D721Med (cell line): ENCODE data around the gene ENO2.
A peak's percentile ranks its signal among the peaks of the same experiment; 100 is the strongest.

Source experiments
- DNase-seq: peaks from one replicate; pipeline ENCODE4 v3.0.0; 2011; ENCODE audit warnings: low spot score; ENCODE audit not compliant: insufficient read length
- FAIRE-seq: peaks from 2 replicates; lab custom pipeline; 2011; peaks lifted over from hg19 to GRCh38; lab: Jason Lieb, UNC
- CTCF ChIP-seq: IDR thresholded peaks from 2 replicates; pipeline ENCODE4 v1.5.1; 2012; ENCODE audit warnings: mild to moderate bottlenecking, control low read depth; ENCODE audit not compliant: insufficient read depth; ENCODE audit errors: missing control alignments

The ENO2 gene

GRCh38 chr12:6959805-6960592 is 45.6 kb downstream of the ENO2 start:
- DNase-seq (no peak), FAIRE-seq (no peak)
- TF ChIP-seq CTCF, result no peak

GRCh38 chr12:6960593-6961277 is 46.4 kb downstream of the ENO2 start:
- DNase-seq (no peak), FAIRE-seq (no peak)
- TF ChIP-seq CTCF, result peak; percentile 7

GRCh38 chr12:6961278-6961694 is 46.9 kb downstream of the ENO2 start:
- TF ChIP-seq CTCF, result no peak
- DNase-seq (no peak), FAIRE-seq (no peak)

- FAIRE-seq (no peak), DNase-seq (peak; percentile 80)
- peak; percentile 69 for TF ChIP-seq CTCF
Observed at GRCh38 chr12:6961695-6962284, 47.4 kb downstream of the ENO2 start.

GRCh38 chr12:6962285-6963015 is 48.1 kb downstream of the ENO2 start:
- TF ChIP-seq CTCF, result no peak
- DNase-seq (no peak), FAIRE-seq (no peak)

- DNase-seq (no peak), FAIRE-seq (no peak)
- no peak for TF ChIP-seq CTCF
Observed at GRCh38 chr12:6963016-6963731, 48.8 kb downstream of the ENO2 start.
